HG03558 (cell line): ENCODE data around the gene SMC1A.

Experiments used
- ATAC-seq: cut with Tn5 transposase; IDR thresholded peaks from one replicate; pipeline ENCODE4 v1.9.1; 2021; ENCODE audit warnings: moderate number of reproducible peaks; ENCODE audit not compliant: unreplicated experiment; ENCODE audit errors: extremely low read depth

Gene SMC1A

GRCh38 chrX:53356186-53356585 lies 66.3 kb downstream of the SMC1A start:
- ATAC-seq: no peak

- no peak for ATAC-seq
Observed at GRCh38 chrX:53354669-53355068, 67.8 kb downstream of the SMC1A start.

GRCh38 chrX:53347948-53348347 lies 74.5 kb downstream of the SMC1A start:
- ATAC-seq: no peak

GRCh38 chrX:53340852-53341645 lies 81.4 kb downstream of the SMC1A start:
- no peak for ATAC-seq

- ATAC-seq: no peak
Observed at GRCh38 chrX:53337101-53337500, 85.4 kb downstream of the SMC1A start.

GRCh38 chrX:53333853-53334252 lies 88.6 kb downstream of the SMC1A start:
- ATAC-seq: no peak

GRCh38 chrX:53332204-53332603 lies 90.2 kb downstream of the SMC1A start:
- no peak for ATAC-seq

- ATAC-seq: no peak
Observed at GRCh38 chrX:53330331-53330730, 92.1 kb downstream of the SMC1A start.

GRCh38 chrX:53324803-53325202 lies 97.7 kb downstream of the SMC1A start:
- no peak for ATAC-seq
